Gastrocnemius medialis (tissue), 4 donors: ENCODE results near the gene PACS2. TPM values are rescaled to one million over a fixed set of nuclear protein-coding genes. Genes with fewer than 3 reads are reported as not detected.

Source experiments
- ATAC-seq, 2 donors: fragments of 150-250 bp; one replicate each; pipeline ENCODE4 v1.9.1; 2016
- DNase-seq, 2 donors: peaks; one replicate each; pipeline ENCODE4 v3.0.0-alpha.2; 2019
- H3K27ac ChIP-seq, 4 donors: fragments of 200-600 bp; sonication (generic); 1 replicate in 1 of 4; 2 replicates in 3 of 4; pipeline ENCODE4 v1.5.1; 2016 to 2018; ENCODE audit warnings: mild to moderate bottlenecking in 2 of 4, moderate library complexity in 1 of 4
- H3K27me3 ChIP-seq, 3 donors: fragments of 200-600 bp; sonication (generic) in 2 of 3; 1 replicate in 1 of 3; 2 replicates in 2 of 3; pipeline versions ENCODE4 v1.5.1 to v1.6.0; 2016 to 2019; ENCODE audit warnings: mild to moderate bottlenecking in 1 of 3, moderate library complexity in 1 of 3
- H3K36me3 ChIP-seq, 2 donors: fragments of 200-600 bp; sonication (generic) in 1 of 2; one replicate each; pipeline ENCODE4 v1.5.1; 2017 to 2018
- H3K4me1 ChIP-seq, 2 donors: fragments of 200-600 bp; sonication (generic) in 1 of 2; one replicate each; pipeline ENCODE4 v1.5.1; 2016 to 2017; ENCODE audit warnings: mild to moderate bottlenecking in 2 of 2
- H3K4me3 ChIP-seq, 4 donors: fragments of 200-600 bp; sonication (generic) in 3 of 4; 1 replicate in 1 of 4; 2 replicates in 3 of 4; pipeline ENCODE4 v1.5.1; 2016 to 2019; ENCODE audit warnings: mild to moderate bottlenecking in 2 of 4
- H3K9me3 ChIP-seq, 3 donors: fragments of 200-600 bp; sonication (generic) in 2 of 3; 1 replicate in 1 of 3; 2 replicates in 2 of 3; pipeline ENCODE4 v1.5.1; 2016 to 2019
- POLR2A ChIP-seq, 2 donors: fragments of 450-650 bp; IDR thresholded peaks; one replicate each; pipeline ENCODE4 v1.6.1; 2017; ENCODE audit warnings: antibody characterized with exemption in 2 of 2, mild to moderate bottlenecking in 2 of 2, moderate library complexity in 2 of 2
- in situ Hi-C, 4 donors: fragments of 200-750 bp; cut with MboI; loops; one replicate each; pipeline versions ENCODE4 v1.15.0 to v1.8.0; 2017; ENCODE audit warnings: low sequenced_read_pairs in 4 of 4
- intact Hi-C: fragments of 100-400 bp; cut with DNase I; formaldehyde crosslinking; loops from one replicate; pipeline ENCODE4 v1.15.1; 2023; ENCODE audit warnings: low total_unique reads
- total RNA-seq, 4 donors: library from RNA; depleted of rRNA; stranded (reverse); fragments of >200 nt; gene quantifications; one replicate each; pipeline versions ENCODE4 v1.1.0 to v1.2.3, GENCODE V29; 2016
- TF ChIP-seq, protein P1 (sequence below), 5 experiments: fragments of 450-650 bp in 3 of 5; fragments of 200-600 bp in 2 of 5; sonication (generic) in 2 of 5; IDR thresholded peaks in 4 of 5; conservative IDR thresholded peaks in 1 of 5; 1 replicate in 4 of 5; 2 replicates in 1 of 5; pipeline ENCODE4 v1.5.1; 2016 to 2019; ENCODE audit warnings: antibody characterized with exemption in 5 of 5, mild to moderate bottlenecking in 3 of 5, moderate library complexity in 3 of 5

The PACS2 gene
- total RNA-seq, 4 donors from 2014 or later = 81.0 to 115 (median 93.1) TPM

DNA sequence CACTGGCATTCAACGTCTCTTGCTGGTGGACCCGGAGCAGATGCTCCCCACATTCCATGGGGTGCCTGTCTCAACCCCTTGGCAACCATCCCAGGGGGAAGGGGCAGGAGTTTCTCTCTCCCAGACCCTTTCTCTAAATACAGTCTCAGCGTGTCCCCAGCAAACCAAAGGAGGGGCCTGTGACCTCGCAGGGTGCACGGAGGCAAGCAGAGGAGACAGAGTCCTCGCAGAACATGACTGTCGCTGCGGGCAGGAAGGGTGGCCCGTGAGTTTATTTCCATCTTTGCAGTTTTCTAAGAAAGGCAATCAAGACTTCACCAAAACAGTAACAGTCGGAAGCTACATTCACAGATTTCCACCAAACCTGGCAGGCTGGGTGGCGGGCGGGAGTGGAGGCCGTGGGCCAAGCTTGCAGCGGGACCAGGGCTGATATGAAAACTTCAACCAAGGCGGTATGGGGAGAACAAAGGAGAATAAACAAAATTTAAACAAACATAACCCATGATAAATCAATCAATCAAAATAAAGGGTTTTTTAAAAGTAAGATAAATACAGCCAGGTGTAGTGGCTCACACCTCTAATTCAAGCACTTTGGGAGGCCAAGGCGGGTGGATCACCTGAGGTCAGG lies 32.3 kb upstream of the PACS2 start:
- Histone ChIP-seq H3K27me3 (no peaks in the 10 kb centered on the region), H3K36me3 (no peaks in the 10 kb centered on the region), H3K4me1 (peaks cover 11 to 16% of the 10 kb centered on the region in 2 donors), H3K9me3 (no peaks in the 10 kb centered on the region), H3K4me3 (no peak overlapping the region), H3K27ac (no peak overlapping the region)
- ATAC-seq = no peak
- in situ Hi-C loops = no loop called here
- intact Hi-C loops = loop anchor here (5.0 kb wide), 1 partner anchor 80 kb away; no protein-coding TSS in a partner anchor
- DNase-seq = no peak
- no peak for TF ChIP-seq POLR2A (IDR thresholded peaks at IDR 0.05)
- TF ChIP-seq, protein P1, sequence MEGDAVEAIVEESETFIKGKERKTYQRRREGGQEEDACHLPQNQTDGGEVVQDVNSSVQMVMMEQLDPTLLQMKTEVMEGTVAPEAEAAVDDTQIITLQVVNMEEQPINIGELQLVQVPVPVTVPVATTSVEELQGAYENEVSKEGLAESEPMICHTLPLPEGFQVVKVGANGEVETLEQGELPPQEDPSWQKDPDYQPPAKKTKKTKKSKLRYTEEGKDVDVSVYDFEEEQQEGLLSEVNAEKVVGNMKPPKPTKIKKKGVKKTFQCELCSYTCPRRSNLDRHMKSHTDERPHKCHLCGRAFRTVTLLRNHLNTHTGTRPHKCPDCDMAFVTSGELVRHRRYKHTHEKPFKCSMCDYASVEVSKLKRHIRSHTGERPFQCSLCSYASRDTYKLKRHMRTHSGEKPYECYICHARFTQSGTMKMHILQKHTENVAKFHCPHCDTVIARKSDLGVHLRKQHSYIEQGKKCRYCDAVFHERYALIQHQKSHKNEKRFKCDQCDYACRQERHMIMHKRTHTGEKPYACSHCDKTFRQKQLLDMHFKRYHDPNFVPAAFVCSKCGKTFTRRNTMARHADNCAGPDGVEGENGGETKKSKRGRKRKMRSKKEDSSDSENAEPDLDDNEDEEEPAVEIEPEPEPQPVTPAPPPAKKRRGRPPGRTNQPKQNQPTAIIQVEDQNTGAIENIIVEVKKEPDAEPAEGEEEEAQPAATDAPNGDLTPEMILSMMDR (IDR thresholded peaks at IDR 0.05 in 4 of 5, conservative IDR thresholded peaks at IDR 0.05 in 1 of 5) = no peak

DNA sequence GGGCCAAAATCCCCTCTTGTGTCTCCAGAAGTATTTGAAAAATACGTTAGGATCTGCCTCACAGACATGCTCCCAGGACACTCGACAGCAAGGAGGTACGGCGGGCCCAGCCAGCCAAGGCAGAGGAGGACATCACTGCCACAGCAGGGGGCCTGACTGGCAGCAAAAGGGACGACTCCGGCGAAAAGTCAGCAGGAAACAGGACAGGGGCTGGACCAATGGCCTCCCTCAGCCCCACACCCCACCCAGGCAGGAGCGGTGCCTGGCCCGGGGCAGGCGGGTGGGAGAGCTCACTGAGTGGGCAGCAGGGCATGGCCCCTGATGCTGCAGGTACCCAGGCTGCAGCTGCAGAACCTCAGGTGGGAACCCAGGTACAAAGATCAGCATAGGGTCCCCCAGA lies 31.5 kb upstream of the PACS2 start:
- TF ChIP-seq, protein P1 (IDR thresholded peaks at IDR 0.05 in 4 of 5, conservative IDR thresholded peaks at IDR 0.05 in 1 of 5) = no peak
- no peak for TF ChIP-seq POLR2A (IDR thresholded peaks at IDR 0.05)
- DNase-seq = no peak
- in situ Hi-C loops = no loop called here

DNA sequence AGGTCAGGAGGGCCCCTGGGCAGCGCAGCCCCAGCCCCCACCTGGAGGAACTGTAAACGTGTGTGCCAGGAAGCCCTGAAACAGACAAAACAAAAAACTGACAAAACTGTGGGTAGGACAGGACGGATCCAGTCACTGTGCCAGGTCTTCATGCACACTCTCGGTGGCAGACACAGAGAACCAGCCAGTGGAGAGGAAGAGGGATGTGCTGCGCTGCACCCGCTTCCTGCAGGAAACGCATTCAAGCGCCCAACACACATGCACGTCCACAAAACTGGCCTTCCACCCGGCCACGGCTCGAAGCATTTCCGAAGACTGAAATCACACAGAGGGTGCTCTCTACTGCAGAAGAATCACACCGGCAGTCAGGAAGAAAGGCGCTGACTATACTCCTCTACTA lies 30.6 kb upstream of the PACS2 start:
- Histone ChIP-seq H3K27me3 (no peaks in the 10 kb centered on the region), H3K36me3 (no peaks in the 10 kb centered on the region), H3K4me3 (no peak overlapping the region), H3K9me3 (no peaks in the 10 kb centered on the region), H3K27ac (no peak overlapping the region), H3K4me1 (peaks cover 3 to 5% of the 10 kb centered on the region in 2 donors)
- no peak for DNase-seq
- intact Hi-C loops = loop anchor here (5.0 kb wide), 1 partner anchor 82 kb away; no protein-coding TSS in a partner anchor
- in situ Hi-C loops = no loop called here
- no peak for TF ChIP-seq POLR2A (IDR thresholded peaks at IDR 0.05)
- TF ChIP-seq, protein P1 (IDR thresholded peaks at IDR 0.05 in 4 of 5, conservative IDR thresholded peaks at IDR 0.05 in 1 of 5) = no peak
- no peak for ATAC-seq

More for the DNA sequence above, 31.5 kb upstream of the PACS2 start:
- no peak overlapping the region for H3K27ac ChIP-seq
- H3K27me3 ChIP-seq = no peaks in the 10 kb centered on the region
- H3K9me3 ChIP-seq = no peaks in the 10 kb centered on the region
- H3K36me3 ChIP-seq = no peaks in the 10 kb centered on the region
- no peak overlapping the region for H3K4me3 ChIP-seq
- intact Hi-C loops = loop anchor here (5.0 kb wide), 1 partner anchor 81 kb away; no protein-coding TSS in a partner anchor
- peaks cover 4 to 10% of the 10 kb centered on the region in 2 donors for H3K4me1 ChIP-seq
- no peak for ATAC-seq

DNA sequence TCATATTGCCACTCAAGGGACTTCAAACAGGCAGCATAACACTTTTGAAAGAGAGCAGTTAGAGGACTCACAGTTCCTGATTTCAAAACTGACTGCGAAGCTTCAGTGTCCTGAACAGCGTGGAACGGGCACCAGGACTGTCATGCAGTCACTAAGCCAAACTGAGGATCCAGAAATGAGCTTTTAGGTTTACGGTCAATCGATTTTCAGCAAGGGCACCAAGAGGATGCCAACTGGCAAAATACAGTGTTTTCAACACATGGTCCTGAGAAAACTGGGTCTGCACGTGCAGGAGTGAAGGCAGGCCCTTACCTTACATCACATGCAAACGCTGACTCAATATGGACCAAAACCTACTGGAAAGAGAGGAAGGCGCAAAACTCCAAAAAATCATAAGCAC lies 29.4 kb upstream of the PACS2 start:
- intact Hi-C loops = no loop called here
- no peak overlapping the region for H3K27ac ChIP-seq
- no peak for TF ChIP-seq POLR2A (IDR thresholded peaks at IDR 0.05)
- TF ChIP-seq, protein P1 (IDR thresholded peaks at IDR 0.05 in 4 of 5, conservative IDR thresholded peaks at IDR 0.05 in 1 of 5) = no peak
- in situ Hi-C loops = no loop called here
- ATAC-seq = no peak
- H3K36me3 ChIP-seq = no peaks in the 10 kb centered on the region
- H3K4me1 ChIP-seq = peaks cover 3 to 5% of the 10 kb centered on the region in 2 donors
- no peaks in the 10 kb centered on the region for H3K9me3 ChIP-seq
- H3K27me3 ChIP-seq = no peaks in the 10 kb centered on the region
- no peak for DNase-seq
- no peak overlapping the region for H3K4me3 ChIP-seq
